WTC11 (cell line): ENCODE results near the gene OMG. TPM values are rescaled to one million over a fixed set of nuclear protein-coding genes. Genes with fewer than 3 reads are reported as not detected.

Experiments used
- ATAC-seq: fragments of 200-7000 bp; cut with Tn5 transposase; 2 replicates; pipeline ENCODE4 v1.10.0; 2021; ENCODE audit warnings: mild to moderate bottlenecking, moderate library complexity
- CTCF ChIA-PET: fragments of 300-600 bp; sonication (Branson Sonifier 250); formaldehyde crosslinking; loops from one replicate; lab custom pipeline; 2021; ENCODE audit warnings: antibody characterized with exemption; lab: Charles Lee
- POLR2A ChIA-PET: fragments of 350-600 bp; sonication (Branson Sonifier 250); formaldehyde crosslinking; loops from one replicate; lab custom pipeline; 2021; ENCODE audit warnings: antibody characterized with exemption; lab: Charles Lee
- DNase-seq: peaks from one replicate; pipeline ENCODE4 v3.0.0; 2021; ENCODE audit warnings: low spot score
- H3K27ac Mint-ChIP-seq: 2 replicates; pipeline ENCODE4 v1.8.0; 2021; ENCODE audit warnings: mixed read lengths
- H3K27me3 Mint-ChIP-seq: 2 replicates; pipeline ENCODE4 v1.8.0; 2021; ENCODE audit warnings: low read depth, mild to moderate bottlenecking, moderate library complexity, mixed read lengths
- H3K36me3 Mint-ChIP-seq: 2 replicates; pipeline ENCODE4 v1.8.0; 2021; ENCODE audit warnings: mixed read lengths
- H3K4me1 Mint-ChIP-seq: 2 replicates; pipeline ENCODE4 v1.8.0; 2022; ENCODE audit warnings: mixed read lengths
- H3K4me3 Mint-ChIP-seq: 2 replicates; pipeline ENCODE4 v1.8.0; 2021; ENCODE audit warnings: mild to moderate bottlenecking, moderate library complexity, mixed read lengths
- H3K9me3 Mint-ChIP-seq: 2 replicates; pipeline ENCODE4 v1.8.0; 2021; ENCODE audit warnings: mixed read lengths
- ELF4 ChIP-seq: sonication (generic); formaldehyde crosslinking; IDR thresholded peaks from 2 replicates; pipeline ENCODE4 v1.8.1; 2022; ENCODE audit warnings: low read depth, mild to moderate bottlenecking, moderate library complexity, missing genetic modification reagents
- EMX1 ChIP-seq: fragments of 250-450 bp; sonication (Bioruptor Pico); IDR thresholded peaks from 2 replicates; pipeline ENCODE4 v1.8.0; 2021; ENCODE audit warnings: mild to moderate bottlenecking
- ESRRA ChIP-seq: sonication (generic); formaldehyde crosslinking; IDR thresholded peaks from 2 replicates; pipeline ENCODE4 v1.8.1; 2022; ENCODE audit warnings: mild to moderate bottlenecking, missing genetic modification reagents, borderline replicate concordance
- ETV6 ChIP-seq: sonication (generic); formaldehyde crosslinking; IDR thresholded peaks from 2 replicates; pipeline ENCODE4 v1.8.1; 2022; ENCODE audit warnings: mild to moderate bottlenecking, missing genetic modification reagents
- JAZF1 ChIP-seq: fragments of 250-450 bp; sonication (Bioruptor Pico); IDR thresholded peaks from 2 replicates; pipeline ENCODE4 v1.9.0; 2021; ENCODE audit warnings: moderate library complexity, mild to moderate bottlenecking, inconsistent platforms
- NR1H2 ChIP-seq: sonication (generic); formaldehyde crosslinking; IDR thresholded peaks from 2 replicates; pipeline ENCODE4 v1.9.0; 2021; ENCODE audit warnings: mild to moderate bottlenecking, moderate library complexity, missing genetic modification reagents
- NR2C2 ChIP-seq: sonication (generic); formaldehyde crosslinking; IDR thresholded peaks from 2 replicates; pipeline ENCODE4 v1.8.0; 2022; ENCODE audit warnings: mild to moderate bottlenecking, missing genetic modification reagents
- ZNF121 ChIP-seq: sonication (generic); formaldehyde crosslinking; IDR thresholded peaks from 2 replicates; pipeline ENCODE4 v1.8.0; 2023; ENCODE audit warnings: missing genetic modification reagents
- ZNF263 ChIP-seq: sonication (generic); formaldehyde crosslinking; IDR thresholded peaks from 2 replicates; pipeline ENCODE4 v1.8.1; 2022; ENCODE audit warnings: low read depth, mild to moderate bottlenecking, moderate library complexity, missing genetic modification reagents
- total RNA-seq: library from RNA; stranded (reverse); gene quantifications from 3 replicates; pipeline ENCODE4 v1.2.3, GENCODE V29; 2021
- TF ChIP-seq, protein P1 (sequence below): sonication (generic); formaldehyde crosslinking; IDR thresholded peaks from 2 replicates; pipeline ENCODE4 v1.8.0; 2022; ENCODE audit warnings: missing genetic modification reagents
- TF ChIP-seq, protein P2 (sequence below): fragments of 200-600 bp; IDR thresholded peaks from 2 replicates; pipeline ENCODE4 v1.8.0; 2022; ENCODE audit warnings: antibody characterized with exemption
- TF ChIP-seq, protein P3 (sequence below): sonication (generic); formaldehyde crosslinking; IDR thresholded peaks from 2 replicates; pipeline ENCODE4 v1.8.0; 2022; ENCODE audit warnings: mild to moderate bottlenecking, missing genetic modification reagents
- TF ChIP-seq, protein P4 (sequence below): sonication (generic); formaldehyde crosslinking; IDR thresholded peaks from 2 replicates; pipeline ENCODE4 v1.8.1; 2023; ENCODE audit warnings: mild to moderate bottlenecking, moderate library complexity, missing genetic modification reagents
- TF ChIP-seq, protein P5 (sequence below): sonication (generic); formaldehyde crosslinking; IDR thresholded peaks from 2 replicates; pipeline ENCODE4 v1.8.0; 2022; ENCODE audit warnings: mild to moderate bottlenecking, missing genetic modification reagents
- TF ChIP-seq, protein P6 (sequence below): sonication (generic); formaldehyde crosslinking; IDR thresholded peaks from 2 replicates; pipeline ENCODE4 v1.8.0; 2022; ENCODE audit warnings: mild to moderate bottlenecking, missing genetic modification reagents
- TF ChIP-seq, protein P7 (sequence below): sonication (generic); formaldehyde crosslinking; IDR thresholded peaks from 2 replicates; pipeline ENCODE4 v1.8.1; 2023; ENCODE audit warnings: mild to moderate bottlenecking, missing genetic modification reagents, moderate library complexity
- TF ChIP-seq, protein P8 (sequence below): sonication (generic); formaldehyde crosslinking; IDR thresholded peaks from 2 replicates; pipeline ENCODE4 v1.8.1; 2022; ENCODE audit warnings: mild to moderate bottlenecking, missing genetic modification reagents, moderate library complexity, borderline replicate concordance

OMG gene
- total RNA-seq, 1 experiment from 2014 or later, result not detected

DNA sequence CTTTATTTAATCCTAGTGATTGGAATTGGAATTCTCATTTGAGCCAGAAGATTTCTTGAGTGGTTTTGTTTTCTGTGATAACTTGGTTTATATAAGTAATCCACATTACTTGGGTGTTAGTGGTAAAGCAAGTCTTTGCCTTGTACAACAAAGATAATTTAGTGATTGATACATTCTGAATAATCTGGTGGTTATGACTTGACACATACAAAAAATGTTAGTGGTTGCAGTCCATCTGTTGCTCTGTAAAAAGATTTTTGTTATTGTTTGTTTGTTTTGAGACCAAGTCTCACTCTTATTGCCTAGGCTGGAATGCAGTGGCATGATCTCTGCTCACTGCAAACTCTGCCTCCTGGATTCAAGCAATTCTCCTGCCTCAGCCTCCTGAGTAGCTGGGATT, 13.2 kb downstream of the OMG start (continued):
- TF ChIP-seq, protein P1, sequence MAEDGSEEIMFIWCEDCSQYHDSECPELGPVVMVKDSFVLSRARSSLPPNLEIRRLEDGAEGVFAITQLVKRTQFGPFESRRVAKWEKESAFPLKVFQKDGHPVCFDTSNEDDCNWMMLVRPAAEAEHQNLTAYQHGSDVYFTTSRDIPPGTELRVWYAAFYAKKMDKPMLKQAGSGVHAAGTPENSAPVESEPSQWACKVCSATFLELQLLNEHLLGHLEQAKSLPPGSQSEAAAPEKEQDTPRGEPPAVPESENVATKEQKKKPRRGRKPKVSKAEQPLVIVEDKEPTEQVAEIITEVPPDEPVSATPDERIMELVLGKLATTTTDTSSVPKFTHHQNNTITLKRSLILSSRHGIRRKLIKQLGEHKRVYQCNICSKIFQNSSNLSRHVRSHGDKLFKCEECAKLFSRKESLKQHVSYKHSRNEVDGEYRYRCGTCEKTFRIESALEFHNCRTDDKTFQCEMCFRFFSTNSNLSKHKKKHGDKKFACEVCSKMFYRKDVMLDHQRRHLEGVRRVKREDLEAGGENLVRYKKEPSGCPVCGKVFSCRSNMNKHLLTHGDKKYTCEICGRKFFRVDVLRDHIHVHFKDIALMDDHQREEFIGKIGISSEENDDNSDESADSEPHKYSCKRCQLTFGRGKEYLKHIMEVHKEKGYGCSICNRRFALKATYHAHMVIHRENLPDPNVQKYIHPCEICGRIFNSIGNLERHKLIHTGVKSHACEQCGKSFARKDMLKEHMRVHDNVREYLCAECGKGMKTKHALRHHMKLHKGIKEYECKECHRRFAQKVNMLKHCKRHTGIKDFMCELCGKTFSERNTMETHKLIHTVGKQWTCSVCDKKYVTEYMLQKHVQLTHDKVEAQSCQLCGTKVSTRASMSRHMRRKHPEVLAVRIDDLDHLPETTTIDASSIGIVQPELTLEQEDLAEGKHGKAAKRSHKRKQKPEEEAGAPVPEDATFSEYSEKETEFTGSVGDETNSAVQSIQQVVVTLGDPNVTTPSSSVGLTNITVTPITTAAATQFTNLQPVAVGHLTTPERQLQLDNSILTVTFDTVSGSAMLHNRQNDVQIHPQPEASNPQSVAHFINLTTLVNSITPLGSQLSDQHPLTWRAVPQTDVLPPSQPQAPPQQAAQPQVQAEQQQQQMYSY, result no peak

DNA sequence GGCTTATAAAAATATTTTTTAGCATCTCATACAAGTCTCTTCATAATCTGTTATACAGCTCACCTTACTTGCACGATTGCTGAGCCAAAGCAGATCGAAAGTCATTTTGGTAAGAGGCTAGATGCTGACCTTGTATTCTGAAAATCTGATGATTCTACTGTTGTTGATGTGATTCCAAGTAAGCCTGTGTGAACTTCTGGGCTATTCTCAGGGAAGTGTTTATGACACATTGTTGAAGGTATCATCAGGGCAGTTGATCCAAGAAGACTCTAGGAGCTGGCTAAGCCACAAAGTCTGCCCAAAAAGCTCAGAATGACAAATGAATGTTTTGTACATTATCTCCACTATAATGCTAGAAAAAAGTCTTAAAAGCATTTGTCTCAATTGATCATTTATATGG, 16.0 kb downstream of the OMG start:
- Mint-ChIP-seq H3K27me3 (no peaks in the 10 kb centered on the region), H3K27ac (no peak overlapping the region), H3K9me3 (peaks cover 7% of the 10 kb centered on the region), H3K36me3 (peaks cover 20% of the 10 kb centered on the region), H3K4me1 (peaks cover 8% of the 10 kb centered on the region), H3K4me3 (no peak overlapping the region)
- ATAC-seq, result no peak
- no peak for DNase-seq
- ChIA-PET CTCF (interaction anchor here (1.2 kb wide), 1 partner anchor 15 kb away, joined by 3 read pairs; no protein-coding TSS in a partner anchor), POLR2A (no interaction called here)
- TF ChIP-seq, protein P2, sequence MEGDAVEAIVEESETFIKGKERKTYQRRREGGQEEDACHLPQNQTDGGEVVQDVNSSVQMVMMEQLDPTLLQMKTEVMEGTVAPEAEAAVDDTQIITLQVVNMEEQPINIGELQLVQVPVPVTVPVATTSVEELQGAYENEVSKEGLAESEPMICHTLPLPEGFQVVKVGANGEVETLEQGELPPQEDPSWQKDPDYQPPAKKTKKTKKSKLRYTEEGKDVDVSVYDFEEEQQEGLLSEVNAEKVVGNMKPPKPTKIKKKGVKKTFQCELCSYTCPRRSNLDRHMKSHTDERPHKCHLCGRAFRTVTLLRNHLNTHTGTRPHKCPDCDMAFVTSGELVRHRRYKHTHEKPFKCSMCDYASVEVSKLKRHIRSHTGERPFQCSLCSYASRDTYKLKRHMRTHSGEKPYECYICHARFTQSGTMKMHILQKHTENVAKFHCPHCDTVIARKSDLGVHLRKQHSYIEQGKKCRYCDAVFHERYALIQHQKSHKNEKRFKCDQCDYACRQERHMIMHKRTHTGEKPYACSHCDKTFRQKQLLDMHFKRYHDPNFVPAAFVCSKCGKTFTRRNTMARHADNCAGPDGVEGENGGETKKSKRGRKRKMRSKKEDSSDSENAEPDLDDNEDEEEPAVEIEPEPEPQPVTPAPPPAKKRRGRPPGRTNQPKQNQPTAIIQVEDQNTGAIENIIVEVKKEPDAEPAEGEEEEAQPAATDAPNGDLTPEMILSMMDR, result no peak
- TF ChIP-seq, protein P3, sequence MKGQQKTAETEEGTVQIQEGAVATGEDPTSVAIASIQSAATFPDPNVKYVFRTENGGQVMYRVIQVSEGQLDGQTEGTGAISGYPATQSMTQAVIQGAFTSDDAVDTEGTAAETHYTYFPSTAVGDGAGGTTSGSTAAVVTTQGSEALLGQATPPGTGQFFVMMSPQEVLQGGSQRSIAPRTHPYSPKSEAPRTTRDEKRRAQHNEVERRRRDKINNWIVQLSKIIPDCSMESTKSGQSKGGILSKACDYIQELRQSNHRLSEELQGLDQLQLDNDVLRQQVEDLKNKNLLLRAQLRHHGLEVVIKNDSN (CRISPR knock-in tag), result no peak
- TF ChIP-seq, protein P4, sequence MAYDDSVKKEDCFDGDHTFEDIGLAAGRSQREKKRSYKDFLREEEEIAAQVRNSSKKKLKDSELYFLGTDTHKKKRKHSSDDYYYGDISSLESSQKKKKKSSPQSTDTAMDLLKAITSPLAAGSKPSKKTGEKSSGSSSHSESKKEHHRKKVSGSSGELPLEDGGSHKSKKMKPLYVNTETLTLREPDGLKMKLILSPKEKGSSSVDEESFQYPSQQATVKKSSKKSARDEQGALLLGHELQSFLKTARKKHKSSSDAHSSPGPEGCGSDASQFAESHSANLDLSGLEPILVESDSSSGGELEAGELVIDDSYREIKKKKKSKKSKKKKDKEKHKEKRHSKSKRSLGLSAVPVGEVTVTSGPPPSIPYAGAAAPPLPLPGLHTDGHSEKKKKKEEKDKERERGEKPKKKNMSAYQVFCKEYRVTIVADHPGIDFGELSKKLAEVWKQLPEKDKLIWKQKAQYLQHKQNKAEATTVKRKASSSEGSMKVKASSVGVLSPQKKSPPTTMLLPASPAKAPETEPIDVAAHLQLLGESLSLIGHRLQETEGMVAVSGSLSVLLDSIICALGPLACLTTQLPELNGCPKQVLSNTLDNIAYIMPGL (CRISPR knock-in tag), result no peak
- TF ChIP-seq NR2C2 (CRISPR knock-in tag) (no peak), ZNF121 (CRISPR knock-in tag) (no peak), NR1H2 (CRISPR knock-in tag) (no peak), JAZF1 (CRISPR knock-in tag) (no peak), ETV6 (CRISPR knock-in tag) (no peak), ELF4 (CRISPR knock-in tag) (no peak), ZNF263 (no peak), EMX1 (CRISPR knock-in tag) (no peak), ESRRA (CRISPR knock-in tag) (no peak)
- TF ChIP-seq, protein P5, sequence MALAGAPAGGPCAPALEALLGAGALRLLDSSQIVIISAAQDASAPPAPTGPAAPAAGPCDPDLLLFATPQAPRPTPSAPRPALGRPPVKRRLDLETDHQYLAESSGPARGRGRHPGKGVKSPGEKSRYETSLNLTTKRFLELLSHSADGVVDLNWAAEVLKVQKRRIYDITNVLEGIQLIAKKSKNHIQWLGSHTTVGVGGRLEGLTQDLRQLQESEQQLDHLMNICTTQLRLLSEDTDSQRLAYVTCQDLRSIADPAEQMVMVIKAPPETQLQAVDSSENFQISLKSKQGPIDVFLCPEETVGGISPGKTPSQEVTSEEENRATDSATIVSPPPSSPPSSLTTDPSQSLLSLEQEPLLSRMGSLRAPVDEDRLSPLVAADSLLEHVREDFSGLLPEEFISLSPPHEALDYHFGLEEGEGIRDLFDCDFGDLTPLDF (CRISPR knock-in tag), result no peak
- TF ChIP-seq, protein P1, result no peak
- TF ChIP-seq, protein P6, sequence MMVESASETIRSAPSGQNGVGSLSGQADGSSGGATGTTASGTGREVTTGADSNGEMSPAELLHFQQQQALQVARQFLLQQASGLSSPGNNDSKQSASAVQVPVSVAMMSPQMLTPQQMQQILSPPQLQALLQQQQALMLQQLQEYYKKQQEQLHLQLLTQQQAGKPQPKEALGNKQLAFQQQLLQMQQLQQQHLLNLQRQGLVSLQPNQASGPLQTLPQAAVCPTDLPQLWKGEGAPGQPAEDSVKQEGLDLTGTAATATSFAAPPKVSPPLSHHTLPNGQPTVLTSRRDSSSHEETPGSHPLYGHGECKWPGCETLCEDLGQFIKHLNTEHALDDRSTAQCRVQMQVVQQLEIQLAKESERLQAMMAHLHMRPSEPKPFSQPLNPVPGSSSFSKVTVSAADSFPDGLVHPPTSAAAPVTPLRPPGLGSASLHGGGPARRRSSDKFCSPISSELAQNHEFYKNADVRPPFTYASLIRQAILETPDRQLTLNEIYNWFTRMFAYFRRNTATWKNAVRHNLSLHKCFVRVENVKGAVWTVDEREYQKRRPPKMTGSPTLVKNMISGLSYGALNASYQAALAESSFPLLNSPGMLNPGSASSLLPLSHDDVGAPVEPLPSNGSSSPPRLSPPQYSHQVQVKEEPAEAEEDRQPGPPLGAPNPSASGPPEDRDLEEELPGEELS (CRISPR knock-in tag), result no peak
- TF ChIP-seq, protein P7, sequence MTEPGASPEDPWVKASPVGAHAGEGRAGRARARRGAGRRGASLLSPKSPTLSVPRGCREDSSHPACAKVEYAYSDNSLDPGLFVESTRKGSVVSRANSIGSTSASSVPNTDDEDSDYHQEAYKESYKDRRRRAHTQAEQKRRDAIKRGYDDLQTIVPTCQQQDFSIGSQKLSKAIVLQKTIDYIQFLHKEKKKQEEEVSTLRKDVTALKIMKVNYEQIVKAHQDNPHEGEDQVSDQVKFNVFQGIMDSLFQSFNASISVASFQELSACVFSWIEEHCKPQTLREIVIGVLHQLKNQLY (CRISPR knock-in tag), result no peak
- TF ChIP-seq, protein P8, sequence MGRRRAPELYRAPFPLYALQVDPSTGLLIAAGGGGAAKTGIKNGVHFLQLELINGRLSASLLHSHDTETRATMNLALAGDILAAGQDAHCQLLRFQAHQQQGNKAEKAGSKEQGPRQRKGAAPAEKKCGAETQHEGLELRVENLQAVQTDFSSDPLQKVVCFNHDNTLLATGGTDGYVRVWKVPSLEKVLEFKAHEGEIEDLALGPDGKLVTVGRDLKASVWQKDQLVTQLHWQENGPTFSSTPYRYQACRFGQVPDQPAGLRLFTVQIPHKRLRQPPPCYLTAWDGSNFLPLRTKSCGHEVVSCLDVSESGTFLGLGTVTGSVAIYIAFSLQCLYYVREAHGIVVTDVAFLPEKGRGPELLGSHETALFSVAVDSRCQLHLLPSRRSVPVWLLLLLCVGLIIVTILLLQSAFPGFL (CRISPR knock-in tag), result no peak
